CD4-positive, alpha-beta T cell (primary cell): ENCODE measurements around the gene ERC2. TPM values are rescaled to one million over a fixed set of nuclear protein-coding genes. Genes with fewer than 3 reads are reported as not detected.

Experiments used
- ATAC-seq: fragments of 200-7000 bp; cut with Tn5 transposase; one replicate; pipeline ENCODE4 v1.10.0; 2022; ENCODE audit warnings: mild to moderate bottlenecking; ENCODE audit not compliant: poor library complexity
- CTCF ChIA-PET: fragments of 350-600 bp; sonication (Branson Sonifier 250); formaldehyde crosslinking; loops from one replicate; lab custom pipeline; 2021; ENCODE audit warnings: antibody characterized with exemption, inconsistent platforms; lab: Charles Lee
- POLR2A ChIA-PET: fragments of 350-600 bp; sonication (Branson Sonifier 250); formaldehyde crosslinking; loops from one replicate; lab custom pipeline; 2021; ENCODE audit warnings: antibody characterized with exemption, inconsistent platforms; lab: Charles Lee
- DNase-seq, 14 experiments: peaks; one replicate each; pipeline ENCODE4 v3.0.0-alpha.2; 2013 to 2020; ENCODE audit warnings: mixed read lengths in 2 of 14
- H3K27ac ChIP-seq, 2 donors: one replicate each; pipeline versions ENCODE4 v1.5.1 to v1.7.0; 2013; ENCODE audit warnings: low read length in 2 of 2, low read depth in 1 of 2, mild to moderate bottlenecking in 1 of 2
- H3K27me3 ChIP-seq, 2 experiments: 1 replicate in 1 of 2; 2 replicates in 1 of 2; pipeline versions ENCODE4 v1.6.1 to v1.7.0; 2013; ENCODE audit warnings: low read length in 2 of 2, control low read depth in 1 of 2, mild to moderate bottlenecking in 1 of 2, moderate library complexity in 1 of 2; ENCODE audit not compliant: insufficient read depth in 2 of 2, control insufficient read depth in 1 of 2
- H3K36me3 ChIP-seq: one replicate; pipeline ENCODE4 v1.6.1; 2013; ENCODE audit warnings: low read length, control low read depth; ENCODE audit not compliant: insufficient read depth
- H3K4me1 ChIP-seq: one replicate; pipeline ENCODE4 v1.6.1; 2013; ENCODE audit warnings: low read length, control low read depth; ENCODE audit not compliant: insufficient read depth
- H3K4me3 ChIP-seq: one replicate; pipeline ENCODE4 v1.5.1; 2013; ENCODE audit warnings: mild to moderate bottlenecking, low read length, moderate library complexity
- H3K9me3 ChIP-seq, 2 experiments: 1 replicate in 1 of 2; 2 replicates in 1 of 2; pipeline versions ENCODE4 v1.6.1 to v1.7.0; 2013; ENCODE audit warnings: low read length in 2 of 2, mild to moderate bottlenecking in 2 of 2, control low read depth in 1 of 2, moderate library complexity in 1 of 2; ENCODE audit not compliant: control insufficient read depth in 1 of 2, insufficient read depth in 1 of 2
- H3K27ac Mint-ChIP-seq: one replicate; pipeline ENCODE4 v1.8.0; 2020; ENCODE audit warnings: mixed read lengths
- H3K27me3 Mint-ChIP-seq: one replicate; pipeline ENCODE4 v1.8.0; 2021; ENCODE audit warnings: mixed read lengths
- H3K36me3 Mint-ChIP-seq: one replicate; pipeline ENCODE4 v1.8.0; 2021; ENCODE audit warnings: low read depth, mixed read lengths
- H3K4me1 Mint-ChIP-seq: one replicate; pipeline ENCODE4 v1.8.0; 2021; ENCODE audit warnings: low read depth, mixed read lengths
- H3K4me3 Mint-ChIP-seq: one replicate; pipeline ENCODE4 v1.8.0; 2020; ENCODE audit warnings: mild to moderate bottlenecking, mixed read lengths
- H3K9me3 Mint-ChIP-seq: one replicate; pipeline ENCODE4 v1.8.0; 2020; ENCODE audit warnings: mixed read lengths
- intact Hi-C, 2 experiments: fragments of 100-400 bp; cut with DNase I in 1 of 2; cut with micrococcal nuclease in 1 of 2; formaldehyde crosslinking; loops; one replicate each; pipeline versions ENCODE4 v1.15.1 to v1.9.0; 2023 to 2025; cut with DNase I, micrococcal nuclease
- total RNA-seq, 174 experiments: library from RNA in 2 of 174; stranded (reverse) in 2 of 174; gene quantifications; one replicate each; pipeline ENCODE4 v1.2.3 and lab custom pipeline; 2021 to 2026
- TF ChIP-seq, protein P1 (sequence below): fragments of 200-600 bp; IDR thresholded peaks from one replicate; pipeline ENCODE4 v1.8.0; 2022; ENCODE audit warnings: antibody characterized with exemption, mild to moderate bottlenecking

ERC2 gene
- total RNA-seq, 2 experiments from 2014 or later = not detected

DNA sequence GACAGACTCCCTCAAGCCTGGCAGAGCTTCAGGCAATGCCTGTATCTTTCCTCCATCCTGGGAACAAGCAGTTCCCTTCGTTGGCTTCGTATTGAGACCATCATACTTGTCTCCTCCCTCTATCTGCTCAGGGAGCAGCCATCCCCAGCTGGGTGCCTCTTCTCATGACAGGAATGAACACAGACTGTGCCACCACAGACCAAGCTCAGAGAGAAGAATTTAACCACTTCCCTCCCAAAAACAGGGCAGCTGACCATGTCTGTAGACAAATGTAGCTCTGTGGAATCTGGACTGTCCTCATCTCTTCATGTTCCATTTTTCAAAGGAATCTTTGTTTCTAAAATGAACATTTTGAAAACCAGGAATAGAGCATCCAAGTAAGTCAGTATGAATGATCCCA lies 245.4 kb downstream of the ERC2 start:
- intact Hi-C loops = no loop called here
- TF ChIP-seq, protein P1, sequence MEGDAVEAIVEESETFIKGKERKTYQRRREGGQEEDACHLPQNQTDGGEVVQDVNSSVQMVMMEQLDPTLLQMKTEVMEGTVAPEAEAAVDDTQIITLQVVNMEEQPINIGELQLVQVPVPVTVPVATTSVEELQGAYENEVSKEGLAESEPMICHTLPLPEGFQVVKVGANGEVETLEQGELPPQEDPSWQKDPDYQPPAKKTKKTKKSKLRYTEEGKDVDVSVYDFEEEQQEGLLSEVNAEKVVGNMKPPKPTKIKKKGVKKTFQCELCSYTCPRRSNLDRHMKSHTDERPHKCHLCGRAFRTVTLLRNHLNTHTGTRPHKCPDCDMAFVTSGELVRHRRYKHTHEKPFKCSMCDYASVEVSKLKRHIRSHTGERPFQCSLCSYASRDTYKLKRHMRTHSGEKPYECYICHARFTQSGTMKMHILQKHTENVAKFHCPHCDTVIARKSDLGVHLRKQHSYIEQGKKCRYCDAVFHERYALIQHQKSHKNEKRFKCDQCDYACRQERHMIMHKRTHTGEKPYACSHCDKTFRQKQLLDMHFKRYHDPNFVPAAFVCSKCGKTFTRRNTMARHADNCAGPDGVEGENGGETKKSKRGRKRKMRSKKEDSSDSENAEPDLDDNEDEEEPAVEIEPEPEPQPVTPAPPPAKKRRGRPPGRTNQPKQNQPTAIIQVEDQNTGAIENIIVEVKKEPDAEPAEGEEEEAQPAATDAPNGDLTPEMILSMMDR = no peak
- Histone ChIP-seq H3K27ac (no peak overlapping the region), H3K9me3 (no peaks in the 10 kb centered on the region), H3K36me3 (no peaks in the 10 kb centered on the region), H3K27me3 (no peaks in the 10 kb centered on the region), H3K4me1 (no peaks in the 10 kb centered on the region), H3K4me3 (no peak overlapping the region)
- Mint-ChIP-seq H3K4me3 (no peak overlapping the region), H3K27ac (no peak overlapping the region), H3K27me3 (no peaks in the 10 kb centered on the region), H3K9me3 (no peaks in the 10 kb centered on the region), H3K36me3 (no peaks in the 10 kb centered on the region), H3K4me1 (no peaks in the 10 kb centered on the region)
- CTCF ChIA-PET = no interaction called here
- POLR2A ChIA-PET = no interaction called here
- DNase-seq (no peak), ATAC-seq (no peak)

DNA sequence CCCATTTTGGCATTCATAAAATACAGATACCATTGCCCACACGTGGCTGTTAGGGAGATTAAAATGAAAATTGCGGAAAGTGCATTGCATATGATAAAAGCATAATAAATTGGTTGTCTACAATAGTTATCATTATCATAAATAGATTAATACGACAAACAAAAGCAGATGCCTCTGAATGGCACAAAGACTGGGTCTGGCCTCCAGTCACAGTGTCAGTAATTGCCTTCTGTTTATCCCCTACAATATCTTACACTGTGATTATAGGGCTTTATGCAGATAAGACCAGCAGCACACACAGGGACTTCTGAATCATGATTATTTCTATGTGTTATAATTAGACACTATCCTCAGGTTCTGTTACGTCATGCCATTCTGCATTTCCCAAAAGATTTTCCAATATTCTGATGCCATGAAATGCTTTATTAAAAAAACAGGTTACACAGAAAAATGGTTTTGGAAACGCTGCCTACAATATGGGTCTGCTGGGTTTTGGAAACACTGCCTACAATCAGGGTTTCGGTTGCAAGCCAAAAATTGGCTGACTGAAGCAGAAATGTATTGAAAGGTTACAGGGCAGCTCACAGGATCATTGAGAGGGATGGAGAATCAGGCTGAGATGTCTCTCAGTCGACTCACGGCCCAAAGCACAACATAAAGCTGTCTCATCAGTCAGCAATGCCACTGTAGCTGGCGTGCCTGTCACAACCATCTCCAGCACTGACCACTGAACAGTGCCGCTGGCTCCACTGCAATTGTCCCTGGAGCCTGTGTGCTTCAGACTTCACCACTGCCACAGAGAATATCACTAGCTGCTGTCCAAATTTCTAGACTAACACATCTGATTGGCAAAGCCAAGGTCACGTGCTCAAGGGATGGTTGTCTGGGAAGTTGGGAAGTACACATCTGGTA lies 248.1 kb downstream of the ERC2 start:
- Histone ChIP-seq H3K36me3 (no peaks in the 10 kb centered on the region), H3K27ac (no peak overlapping the region), H3K27me3 (no peaks in the 10 kb centered on the region), H3K4me3 (no peak overlapping the region), H3K4me1 (no peaks in the 10 kb centered on the region), H3K9me3 (no peaks in the 10 kb centered on the region)
- H3K27me3 Mint-ChIP-seq = no peaks in the 10 kb centered on the region
- no peaks in the 10 kb centered on the region for H3K36me3 Mint-ChIP-seq
- DNase-seq (no peak), ATAC-seq (no peak)
- CTCF ChIA-PET = no interaction called here
- H3K4me3 Mint-ChIP-seq = no peak overlapping the region
- H3K9me3 Mint-ChIP-seq = no peaks in the 10 kb centered on the region
- POLR2A ChIA-PET = no interaction called here
- TF ChIP-seq, protein P1 = no peak
- no peaks in the 10 kb centered on the region for H3K4me1 Mint-ChIP-seq
- H3K27ac Mint-ChIP-seq = no peak overlapping the region
- intact Hi-C loops = no loop called here

DNA sequence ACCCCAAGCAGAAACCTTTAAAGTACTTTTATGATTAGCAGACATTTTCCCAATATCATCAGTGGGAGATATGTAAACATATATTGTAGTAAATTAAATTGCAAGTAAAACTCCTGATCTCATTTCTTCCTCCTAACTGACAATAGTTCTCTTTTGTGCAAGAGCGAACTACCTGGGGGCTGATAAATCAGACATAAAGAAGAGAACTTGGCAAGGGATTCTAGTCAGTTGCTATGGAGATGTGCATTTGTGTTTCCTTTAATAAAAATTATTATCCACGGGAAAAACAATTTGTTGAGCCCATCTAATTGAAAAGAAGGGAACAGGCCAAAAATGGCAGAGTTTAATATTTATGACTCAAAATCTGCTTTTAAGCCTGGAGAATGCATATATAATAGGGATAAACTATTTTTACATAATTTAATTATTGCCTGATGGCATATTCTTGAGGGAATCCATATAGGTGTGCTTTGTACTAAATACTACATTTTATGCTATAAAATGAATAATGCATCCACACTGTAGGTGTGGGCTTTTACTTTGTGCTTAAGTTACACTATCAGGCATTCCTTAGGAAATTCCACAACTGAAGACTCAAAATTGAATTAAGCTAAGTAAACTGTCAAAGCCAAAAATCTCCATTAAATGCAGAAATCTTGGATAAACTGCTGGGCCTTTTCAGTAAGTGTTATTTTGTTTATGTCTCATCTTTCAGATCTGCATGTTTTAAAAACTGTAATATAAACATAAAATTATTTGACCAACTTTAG lies 258.1 kb downstream of the ERC2 start:
- no peak for DNase-seq
- no peaks in the 10 kb centered on the region for H3K4me1 ChIP-seq
- TF ChIP-seq, protein P1 = no peak
- Mint-ChIP-seq H3K9me3 (no peaks in the 10 kb centered on the region), H3K27ac (no peak overlapping the region), H3K4me1 (no peaks in the 10 kb centered on the region), H3K4me3 (no peak overlapping the region), H3K36me3 (no peaks in the 10 kb centered on the region), H3K27me3 (peaks cover 11% of the 10 kb centered on the region)
- POLR2A ChIA-PET = no interaction called here
- no peak overlapping the region for H3K4me3 ChIP-seq
- H3K27me3 ChIP-seq = no peaks in the 10 kb centered on the region
- peaks cover 0 to 7% of the 10 kb centered on the region in 2 experiments for H3K9me3 ChIP-seq
- H3K36me3 ChIP-seq = no peaks in the 10 kb centered on the region
- intact Hi-C loops = no loop called here
- CTCF ChIA-PET = no interaction called here
- no peak overlapping the region for H3K27ac ChIP-seq
- no peak for ATAC-seq
